C1 segment of cervical spinal cord (tissue), 14 donors: ENCODE results near the gene DLGAP3.
"Not testable (repeated sequence)": the region's sequence is repeated elsewhere in the genome, so short reads cannot be mapped to it uniquely, and the experiment has no call there.

Experiments
- DNase-seq, 14 donors: peaks; one replicate each; lab custom pipeline; 2025; lab: John Stamatoyannopoulos, UW

Gene DLGAP3

GRCh38 chr1:34839526-34840305 is 89.7 kb downstream of the DLGAP3 start:
- DNase-seq, result no peak

- DNase-seq, result no peak
These were observed 95.7 kb downstream of the DLGAP3 start for GRCh38 chr1:34833711-34834110.

DNA sequence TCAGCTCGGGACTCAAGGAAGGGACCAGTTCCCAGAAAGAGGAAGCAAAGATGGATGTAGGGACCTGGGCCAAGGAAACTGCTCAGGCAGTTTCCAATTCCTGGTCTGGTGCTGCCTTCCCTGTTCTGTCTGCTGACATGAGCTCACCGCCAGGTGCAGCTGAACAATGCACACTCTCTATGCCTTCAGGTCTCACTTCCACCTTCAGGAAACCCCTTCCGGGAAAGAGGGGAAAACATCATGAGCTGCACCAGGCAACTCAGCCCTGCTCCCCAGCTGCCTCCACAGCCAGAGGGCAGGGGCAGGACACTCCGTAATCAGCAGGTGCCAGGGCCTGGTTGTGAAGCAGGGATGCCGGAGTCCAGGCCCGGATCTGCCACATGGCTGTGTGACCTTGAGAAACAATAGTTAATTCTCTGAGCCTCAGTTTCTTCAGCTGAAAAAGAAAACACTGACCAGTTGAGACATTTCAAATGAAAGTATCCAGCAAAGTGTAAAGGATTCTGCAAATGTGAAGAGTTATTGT is 97.7 kb downstream of the DLGAP3 start:
- no peak for DNase-seq

GRCh38 chr1:34829250-34829649 is 100.2 kb downstream of the DLGAP3 start:
- no peak for DNase-seq

DNA sequence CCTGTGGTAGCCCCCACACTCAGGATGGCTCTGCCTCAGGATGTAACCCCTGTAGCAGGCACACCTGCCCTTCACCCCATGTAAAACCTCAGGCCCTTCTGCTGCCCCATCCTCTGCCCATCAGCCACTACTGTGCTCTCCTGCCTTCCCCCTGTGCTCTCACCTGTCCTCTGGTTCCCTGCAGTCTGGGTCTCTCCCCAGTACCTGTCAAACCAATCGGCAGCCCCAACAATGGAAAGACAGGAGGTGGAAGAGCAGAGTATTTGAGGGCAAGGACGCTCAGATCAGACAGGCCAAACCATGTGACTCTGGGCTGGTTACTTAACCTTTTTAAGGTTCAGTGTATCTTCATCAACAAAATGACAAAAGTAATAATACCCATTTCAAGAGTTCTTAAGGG is 100.8 kb downstream of the DLGAP3 start:
- DNase-seq, result no peak

GRCh38 chr1:34827341-34827941 is 102.0 kb downstream of the DLGAP3 start:
- DNase-seq, result no peak

- no peak for DNase-seq
These were observed 103.9 kb downstream of the DLGAP3 start for GRCh38 chr1:34825455-34826091.

DNA sequence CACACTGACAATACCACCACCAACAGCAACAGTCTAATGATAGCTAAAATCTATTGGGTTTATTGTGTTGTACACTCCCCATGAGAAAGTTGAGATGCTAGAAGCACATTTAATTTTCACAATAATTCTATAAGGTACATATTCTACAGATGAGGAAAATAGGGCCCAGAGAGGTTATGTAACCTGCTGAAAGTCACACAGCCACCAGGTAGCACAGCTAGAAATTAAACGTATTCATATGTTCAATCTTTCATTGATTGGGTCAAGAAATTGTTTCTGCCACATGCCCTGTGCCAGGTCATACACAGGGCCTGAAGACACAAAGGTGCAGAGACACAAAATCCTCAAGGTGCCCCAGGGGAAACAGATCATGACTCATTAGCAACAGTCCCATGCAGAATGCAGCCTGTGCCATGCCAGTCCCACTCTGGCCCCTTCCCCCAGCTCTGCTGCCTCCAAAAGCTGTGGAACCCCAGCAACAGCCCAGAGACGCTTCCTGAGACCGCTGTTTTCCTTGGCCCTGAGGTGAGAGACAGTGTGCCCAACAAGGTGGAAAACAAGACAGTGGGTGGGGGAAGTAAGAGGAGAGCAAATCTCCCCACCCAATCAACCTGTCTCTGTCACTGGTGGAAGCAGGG is 104.5 kb downstream of the DLGAP3 start:
- DNase-seq, result no peak

DNA sequence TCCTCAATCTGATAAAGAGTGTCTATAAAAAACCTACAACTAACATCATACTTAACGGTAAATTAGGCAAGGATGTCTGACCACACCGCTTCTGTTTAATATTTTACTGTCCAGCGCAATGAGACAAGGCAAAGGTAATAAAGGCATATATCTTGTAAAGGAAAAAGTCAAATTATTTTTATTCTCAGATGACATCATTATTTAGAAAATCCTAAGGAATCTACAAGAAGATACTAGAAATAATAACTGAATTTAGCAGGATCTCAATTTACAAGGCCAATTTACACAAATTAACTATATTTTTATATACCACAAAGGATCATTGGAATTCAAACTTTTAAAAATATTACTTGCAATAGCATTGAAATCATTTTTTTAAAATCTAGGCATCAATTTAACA is 107.2 kb downstream of the DLGAP3 start:
- no peak for DNase-seq

GRCh38 chr1:34818862-34819261 is 110.6 kb downstream of the DLGAP3 start:
- DNase-seq, result not testable (repeated sequence)

GRCh38 chr1:34816778-34817177 is 112.7 kb downstream of the DLGAP3 start:
- no peak for DNase-seq

GRCh38 chr1:34816332-34816731 is 113.1 kb downstream of the DLGAP3 start:
- DNase-seq, result no peak
